WTC11 (cell line): ENCODE measurements around the gene ATP4A.

Experiments used
- ATF3 ChIP-seq: sonication (generic); formaldehyde crosslinking; conservative IDR thresholded peaks from 2 replicates; pipeline ENCODE4 v1.8.1; 2022; ENCODE audit warnings: mild to moderate bottlenecking, missing genetic modification reagents
- CREB1 ChIP-seq: sonication (generic); formaldehyde crosslinking; IDR thresholded peaks from 2 replicates; pipeline ENCODE4 v1.8.0; 2023; ENCODE audit warnings: mild to moderate bottlenecking, missing genetic modification reagents
- E2F1 ChIP-seq: sonication (generic); formaldehyde crosslinking; IDR thresholded peaks from 2 replicates; pipeline ENCODE4 v1.8.0; 2022; ENCODE audit warnings: mild to moderate bottlenecking, missing genetic modification reagents
- NFATC4 ChIP-seq: fragments of 250-450 bp; sonication (Bioruptor Pico); IDR thresholded peaks from 2 replicates; pipeline ENCODE4 v1.9.0; 2021; ENCODE audit warnings: mild to moderate bottlenecking
- NR1H2 ChIP-seq: sonication (generic); formaldehyde crosslinking; IDR thresholded peaks from 2 replicates; pipeline ENCODE4 v1.9.0; 2021; ENCODE audit warnings: mild to moderate bottlenecking, moderate library complexity, missing genetic modification reagents
- SP1 ChIP-seq: sonication (generic); formaldehyde crosslinking; conservative IDR thresholded peaks from 2 replicates; pipeline ENCODE4 v1.8.1; 2022; ENCODE audit warnings: missing genetic modification reagents
- TP53 ChIP-seq: sonication (generic); formaldehyde crosslinking; IDR thresholded peaks from 2 replicates; pipeline ENCODE4 v1.8.1; 2023; ENCODE audit warnings: mild to moderate bottlenecking, missing genetic modification reagents
- ZBTB21 ChIP-seq: sonication (generic); formaldehyde crosslinking; IDR thresholded peaks from 2 replicates; pipeline ENCODE4 v1.8.1; 2023; ENCODE audit warnings: mild to moderate bottlenecking, missing genetic modification reagents, borderline replicate concordance
- ZNF121 ChIP-seq: sonication (generic); formaldehyde crosslinking; IDR thresholded peaks from 2 replicates; pipeline ENCODE4 v1.8.0; 2023; ENCODE audit warnings: missing genetic modification reagents
- TF ChIP-seq, protein P1 (sequence below): fragments of 200-600 bp; IDR thresholded peaks from 2 replicates; pipeline ENCODE4 v1.8.0; 2022; ENCODE audit warnings: antibody characterized with exemption
- TF ChIP-seq, protein P2 (sequence below): sonication (generic); formaldehyde crosslinking; IDR thresholded peaks from 2 replicates; pipeline ENCODE4 v1.8.1; 2022; ENCODE audit warnings: mild to moderate bottlenecking, moderate library complexity, missing genetic modification reagents
- TF ChIP-seq, protein P3 (sequence below): sonication (generic); formaldehyde crosslinking; IDR thresholded peaks from 2 replicates; pipeline ENCODE4 v1.8.1; 2023; ENCODE audit warnings: mild to moderate bottlenecking, missing genetic modification reagents, moderate library complexity

- TF ChIP-seq ATF3 = no peak
- TF ChIP-seq ZNF121 (CRISPR knock-in tag) = no peak
- TF ChIP-seq, protein P1, sequence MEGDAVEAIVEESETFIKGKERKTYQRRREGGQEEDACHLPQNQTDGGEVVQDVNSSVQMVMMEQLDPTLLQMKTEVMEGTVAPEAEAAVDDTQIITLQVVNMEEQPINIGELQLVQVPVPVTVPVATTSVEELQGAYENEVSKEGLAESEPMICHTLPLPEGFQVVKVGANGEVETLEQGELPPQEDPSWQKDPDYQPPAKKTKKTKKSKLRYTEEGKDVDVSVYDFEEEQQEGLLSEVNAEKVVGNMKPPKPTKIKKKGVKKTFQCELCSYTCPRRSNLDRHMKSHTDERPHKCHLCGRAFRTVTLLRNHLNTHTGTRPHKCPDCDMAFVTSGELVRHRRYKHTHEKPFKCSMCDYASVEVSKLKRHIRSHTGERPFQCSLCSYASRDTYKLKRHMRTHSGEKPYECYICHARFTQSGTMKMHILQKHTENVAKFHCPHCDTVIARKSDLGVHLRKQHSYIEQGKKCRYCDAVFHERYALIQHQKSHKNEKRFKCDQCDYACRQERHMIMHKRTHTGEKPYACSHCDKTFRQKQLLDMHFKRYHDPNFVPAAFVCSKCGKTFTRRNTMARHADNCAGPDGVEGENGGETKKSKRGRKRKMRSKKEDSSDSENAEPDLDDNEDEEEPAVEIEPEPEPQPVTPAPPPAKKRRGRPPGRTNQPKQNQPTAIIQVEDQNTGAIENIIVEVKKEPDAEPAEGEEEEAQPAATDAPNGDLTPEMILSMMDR = no peak
- TF ChIP-seq, protein P2, sequence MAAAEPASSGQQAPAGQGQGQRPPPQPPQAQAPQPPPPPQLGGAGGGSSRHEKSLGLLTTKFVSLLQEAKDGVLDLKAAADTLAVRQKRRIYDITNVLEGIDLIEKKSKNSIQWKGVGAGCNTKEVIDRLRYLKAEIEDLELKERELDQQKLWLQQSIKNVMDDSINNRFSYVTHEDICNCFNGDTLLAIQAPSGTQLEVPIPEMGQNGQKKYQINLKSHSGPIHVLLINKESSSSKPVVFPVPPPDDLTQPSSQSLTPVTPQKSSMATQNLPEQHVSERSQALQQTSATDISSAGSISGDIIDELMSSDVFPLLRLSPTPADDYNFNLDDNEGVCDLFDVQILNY (CRISPR knock-in tag) = no peak
- no peak for TF ChIP-seq SP1 (CRISPR knock-in tag)
- TF ChIP-seq NFATC4 (CRISPR knock-in tag) = no peak
- TF ChIP-seq, protein P3, sequence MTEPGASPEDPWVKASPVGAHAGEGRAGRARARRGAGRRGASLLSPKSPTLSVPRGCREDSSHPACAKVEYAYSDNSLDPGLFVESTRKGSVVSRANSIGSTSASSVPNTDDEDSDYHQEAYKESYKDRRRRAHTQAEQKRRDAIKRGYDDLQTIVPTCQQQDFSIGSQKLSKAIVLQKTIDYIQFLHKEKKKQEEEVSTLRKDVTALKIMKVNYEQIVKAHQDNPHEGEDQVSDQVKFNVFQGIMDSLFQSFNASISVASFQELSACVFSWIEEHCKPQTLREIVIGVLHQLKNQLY = no peak
- no peak for TF ChIP-seq NR1H2 (CRISPR knock-in tag)
- TF ChIP-seq E2F1 (CRISPR knock-in tag) = no peak
- TF ChIP-seq ZBTB21 (CRISPR knock-in tag) = no peak
- no peak for TF ChIP-seq CREB1 (CRISPR knock-in tag)
- TF ChIP-seq TP53 (CRISPR knock-in tag) = no peak
Observed at GRCh38 chr19:35582760-35583159, 19.3 kb upstream of the ATP4A start.
